ENCODE results near the gene SPATA25. TPM values are rescaled to one million over a fixed set of nuclear protein-coding genes. Genes with fewer than 3 reads are reported as not detected.

Gene SPATA25
- polyA plus RNA-seq, 1 donor from 2014 or later, result 5.1 TPM

- no peak overlapping the region for H2AFZ ChIP-seq (ENCODE audit: low read depth, low read length)
- no peaks in the 10 kb centered on the region for H3K27me3 ChIP-seq (ENCODE audit: insufficient read depth, low read depth, low read length)
- H3K36me3 ChIP-seq (ENCODE audit: insufficient read depth, low read length), result no peaks in the 10 kb centered on the region
- H4K20me1 ChIP-seq (ENCODE audit: insufficient read depth), result no peaks in the 10 kb centered on the region
- no peak overlapping the region for H3K4me3 ChIP-seq (ENCODE audit: low read length)
- H3K9ac ChIP-seq (ENCODE audit: low read length), result no peak overlapping the region
- H3K9me2 ChIP-seq (ENCODE audit: insufficient read depth, low read length), result no peaks in the 10 kb centered on the region
- no peak overlapping the region for H3K27ac ChIP-seq (ENCODE audit: low read length)
- H3K4me2 ChIP-seq (ENCODE audit: low read length), result no peak overlapping the region
- H3F3A ChIP-seq (ENCODE audit: insufficient read depth, low read length, poor library complexity, severe bottlenecking), result no peaks in the 10 kb centered on the region
- no peaks in the 10 kb centered on the region for H3K9me3 ChIP-seq (ENCODE audit: low read length)
- H3K79me2 ChIP-seq (replicated peaks; ENCODE audit: insufficient read depth, low read length), result no peaks in the 10 kb centered on the region
- no peak for TF ChIP-seq SMC3 (conservative IDR thresholded peaks at IDR 0.05; ENCODE audit: poor library complexity)
- no peak for TF ChIP-seq RAD21 (conservative IDR thresholded peaks at IDR 0.05)
- TF ChIP-seq POLR2AphosphoS5 (IDR thresholded peaks at IDR 0.05), result no peak
Observed at GRCh38 chr20:45920462-45921336, 33.3 kb upstream of the SPATA25 start.

- H3K36me3 ChIP-seq (ENCODE audit: insufficient read depth, low read length), result no peaks in the 10 kb centered on the region
- H2AFZ ChIP-seq (ENCODE audit: low read depth, low read length), result no peak overlapping the region
Observed at GRCh38 chr20:45919542-45920399, 32.3 kb upstream of the SPATA25 start.

More at GRCh38 chr20:45919542-45920399, 32.3 kb upstream of the SPATA25 start:
- no peaks in the 10 kb centered on the region for H3K79me2 ChIP-seq (replicated peaks; ENCODE audit: insufficient read depth, low read length)
- H4K20me1 ChIP-seq (ENCODE audit: insufficient read depth), result no peaks in the 10 kb centered on the region
- no peaks in the 10 kb centered on the region for H3K9me2 ChIP-seq (ENCODE audit: insufficient read depth, low read length)
- H3K4me2 ChIP-seq (ENCODE audit: low read length), result no peak overlapping the region
- H3K9me3 ChIP-seq (ENCODE audit: low read length), result no peaks in the 10 kb centered on the region
- no peak overlapping the region for H3K4me3 ChIP-seq (ENCODE audit: low read length)
- H3K27ac ChIP-seq (ENCODE audit: low read length), result no peak overlapping the region
- no peak overlapping the region for H3K9ac ChIP-seq (ENCODE audit: low read length)
- no peaks in the 10 kb centered on the region for H3F3A ChIP-seq (ENCODE audit: insufficient read depth, low read length, poor library complexity, severe bottlenecking)
- no peak for TF ChIP-seq REST (IDR thresholded peaks at IDR 0.05; ENCODE audit: borderline replicate concordance)
- no peak for TF ChIP-seq CTCF (IDR thresholded peaks at IDR 0.05; ENCODE audit: poor library complexity, severe bottlenecking)
- no peak for TF ChIP-seq EZH2 (IDR thresholded peaks at IDR 0.05; ENCODE audit: borderline replicate concordance, insufficient read depth, low read length, poor library complexity, severe bottlenecking)
- TF ChIP-seq POLR2AphosphoS5 (IDR thresholded peaks at IDR 0.05), result no peak
- TF ChIP-seq EP300 (conservative IDR thresholded peaks at IDR 0.05; ENCODE audit: poor library complexity, severe bottlenecking), result no peak
- no peak for TF ChIP-seq RAD21 (conservative IDR thresholded peaks at IDR 0.05)
- no peak for TF ChIP-seq TAF1 (IDR thresholded peaks at IDR 0.05; ENCODE audit: low read depth)
- no peak for TF ChIP-seq SMC3 (conservative IDR thresholded peaks at IDR 0.05; ENCODE audit: poor library complexity)
- TF ChIP-seq MXI1 (conservative IDR thresholded peaks at IDR 0.05; ENCODE audit: poor library complexity, severe bottlenecking), result no peak
- no peaks in the 10 kb centered on the region for H3K27me3 ChIP-seq (ENCODE audit: insufficient read depth, low read depth, low read length)

Data from neural cell (in vitro differentiated cells).